Heart left ventricle (tissue), 16 donors: ENCODE measurements around the gene PPARG. TPM values are rescaled to one million over a fixed set of nuclear protein-coding genes. Genes with fewer than 3 reads are reported as not detected.

Source experiments
- ATAC-seq, 4 donors: fragments of 200-7000 bp; cut with Tn5 transposase; one replicate each; pipeline ENCODE4 v1.9.1; 2020 to 2022; ENCODE audit warnings: moderate library complexity in 4 of 4, mild to moderate bottlenecking in 3 of 4, moderate number of reproducible peaks in 1 of 4
- DNase-seq, 5 donors: peaks; one replicate each; pipeline ENCODE4 v3.0.0-alpha.2; 2020
- H3K27ac ChIP-seq, 12 donors: fragments of 200-600 bp; sonication (generic) in 4 of 12; one replicate each; pipeline versions ENCODE4 v1.5.0 to v1.8.0; 2016 to 2022; ENCODE audit warnings: mild to moderate bottlenecking in 2 of 12
- H3K27me3 ChIP-seq, 9 donors: fragments of 200-600 bp; sonication (generic) in 2 of 9; one replicate each; pipeline versions ENCODE4 v1.5.1 to v1.8.0; 2016 to 2022; ENCODE audit warnings: mild to moderate bottlenecking in 3 of 9
- H3K36me3 ChIP-seq, 9 donors: fragments of 200-600 bp; sonication (generic) in 2 of 9; one replicate each; pipeline versions ENCODE4 v1.5.0 to v1.8.0; 2018 to 2022; ENCODE audit warnings: mild to moderate bottlenecking in 2 of 9
- H3K4me1 ChIP-seq, 12 donors: fragments of 200-600 bp; sonication (generic) in 4 of 12; one replicate each; pipeline versions ENCODE4 v1.5.0 to v1.8.0; 2016 to 2022; ENCODE audit warnings: mild to moderate bottlenecking in 3 of 12
- H3K4me3 ChIP-seq, 12 donors: fragments of 200-600 bp; sonication (generic) in 4 of 12; one replicate each; pipeline versions ENCODE4 v1.5.0 to v1.8.0; 2017 to 2022; ENCODE audit warnings: mild to moderate bottlenecking in 9 of 12, moderate library complexity in 4 of 12
- H3K9me3 ChIP-seq, 12 donors: fragments of 200-600 bp; sonication (generic) in 4 of 12; one replicate each; pipeline versions ENCODE4 v1.5.0 to v1.8.0; 2016 to 2022; ENCODE audit warnings: mild to moderate bottlenecking in 1 of 12
- POLR2A ChIP-seq, 2 donors: fragments of 450-650 bp; IDR thresholded peaks; one replicate each; pipeline ENCODE4 v1.6.1; 2017; ENCODE audit warnings: antibody characterized with exemption in 2 of 2, mild to moderate bottlenecking in 2 of 2, moderate library complexity in 2 of 2
- WGBS, 4 donors: extraction: QIAGEN DNeasy Blood & Tissue Kit in 2 of 4; methylation state at CpG; one replicate each; pipeline versions ENCODE4 v1.1.5 to v1.1.7; 2013 to 2018; 5-methylcytosine and 5-hydroxymethylcytosine counted together
- intact Hi-C, 10 donors: fragments of 100-400 bp; cut with DNase I; formaldehyde crosslinking; loops; one replicate each; pipeline versions ENCODE4 v1.11.1 to v1.14.2; 2022
- polyA plus RNA-seq, 2 donors: library from polyadenylated mRNA; stranded (reverse); fragments of 200-250 nt; gene quantifications; one replicate each; pipeline ENCODE4 v1.2.3, GENCODE V29; 2013
- total RNA-seq, 9 donors: library from RNA; depleted of rRNA in 2 of 9; stranded (reverse); fragments of >200 nt in 2 of 9; fragmentation: NEBNext Ultra II Directional in 3 of 9; extraction: Animal tissue kit (Norgen Biotek cat#: 25700) in 3 of 9; gene quantifications; one replicate each; pipeline versions ENCODE4 v1.1.0 to v1.2.4, GENCODE V29; 2016 to 2023
- TF ChIP-seq, protein P1 (sequence below), 12 donors: fragments of 200-600 bp; sonication (generic) in 4 of 12; IDR thresholded peaks; one replicate each; pipeline versions ENCODE4 v1.5.0 to v1.8.0; 2018 to 2022; ENCODE audit warnings: antibody characterized with exemption in 12 of 12, mild to moderate bottlenecking in 5 of 12
- donor health status: ischemic (EF 13 %, LVEDD 7.1; RV severe dilation, severe dysfunction).
- donor health status: healthy with polysubstance abuse.
- donor health status: DM: no; HTN: yes; CAD: no.
- donor health status: DM: no; HTN: no; CAD: no.
- donor health status: ischemic (EF 25% LVEDD 6.9; RV normal size, moderate dysfunction).
- donor health status: ischemic (EF 25% LVEDD 5.7; RV mildly dilated, moderate dysfunction).
- donor health status: healthy.
- donor health status: DM: yes; HTN: yes; CAD: no.
- donor health status: ischemic (EF 35%, LVEDD 5.7; RV mildly dilated, moderate dysfunction).
- donor health status: nonischemic (EF 11% LVEDD 7.7; RV severe dilation, severe dysfunction).
- donor health status: DM: yes; HTN: yes; CAD: no.
- donor health status: PGD.
- donor health status: ischemic (EF 29% LVEDD 5.4; RV normal size, mild dysfunction).
- donor health status: nonischemic (EF 23%, LVEDD 6.1; RV moderate dilation, normal function).

The PPARG gene
- total and polyA plus RNA-seq, 11 donors: 8.9 to 30.3 (median 20.0) TPM

DNA sequence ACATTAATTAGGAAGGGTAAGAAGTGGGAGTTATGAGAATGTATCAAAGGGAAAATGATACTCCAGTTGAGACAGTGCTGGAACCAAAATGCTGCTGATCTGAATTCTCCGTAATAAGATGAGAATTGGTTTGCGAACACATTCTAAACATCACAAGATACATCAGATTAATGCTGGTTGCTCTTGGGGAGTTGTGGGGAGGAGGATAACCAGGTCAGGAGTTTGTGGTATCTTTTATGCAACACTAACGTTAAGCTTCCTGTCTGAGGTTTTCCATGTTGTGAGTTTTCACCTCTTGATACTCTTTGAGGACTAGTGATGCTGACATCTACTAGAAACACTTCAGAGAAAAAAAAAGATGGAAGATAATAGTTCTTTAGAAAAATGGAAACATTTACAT lies 47.2 kb downstream of the PPARG start:
- H3K4me1 ChIP-seq: peaks cover 0 to 4% (median 0%) of the 10 kb centered on the region in 12 donors
- 75 to 84% (median 82%) methylated on average over 3 of the region's 3 CpGs for WGBS, 4 donors
- TF ChIP-seq, protein P1, sequence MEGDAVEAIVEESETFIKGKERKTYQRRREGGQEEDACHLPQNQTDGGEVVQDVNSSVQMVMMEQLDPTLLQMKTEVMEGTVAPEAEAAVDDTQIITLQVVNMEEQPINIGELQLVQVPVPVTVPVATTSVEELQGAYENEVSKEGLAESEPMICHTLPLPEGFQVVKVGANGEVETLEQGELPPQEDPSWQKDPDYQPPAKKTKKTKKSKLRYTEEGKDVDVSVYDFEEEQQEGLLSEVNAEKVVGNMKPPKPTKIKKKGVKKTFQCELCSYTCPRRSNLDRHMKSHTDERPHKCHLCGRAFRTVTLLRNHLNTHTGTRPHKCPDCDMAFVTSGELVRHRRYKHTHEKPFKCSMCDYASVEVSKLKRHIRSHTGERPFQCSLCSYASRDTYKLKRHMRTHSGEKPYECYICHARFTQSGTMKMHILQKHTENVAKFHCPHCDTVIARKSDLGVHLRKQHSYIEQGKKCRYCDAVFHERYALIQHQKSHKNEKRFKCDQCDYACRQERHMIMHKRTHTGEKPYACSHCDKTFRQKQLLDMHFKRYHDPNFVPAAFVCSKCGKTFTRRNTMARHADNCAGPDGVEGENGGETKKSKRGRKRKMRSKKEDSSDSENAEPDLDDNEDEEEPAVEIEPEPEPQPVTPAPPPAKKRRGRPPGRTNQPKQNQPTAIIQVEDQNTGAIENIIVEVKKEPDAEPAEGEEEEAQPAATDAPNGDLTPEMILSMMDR (IDR thresholded peaks at IDR 0.05): no peak
- TF ChIP-seq POLR2A (IDR thresholded peaks at IDR 0.05): no peak
- no peak overlapping the region for H3K27ac ChIP-seq
- DNase-seq (no peak), ATAC-seq (no peak)
- H3K9me3 ChIP-seq: no peaks in the 10 kb centered on the region
- H3K4me3 ChIP-seq: no peak overlapping the region
- H3K36me3 ChIP-seq: no peaks in the 10 kb centered on the region
- no peaks in the 10 kb centered on the region for H3K27me3 ChIP-seq
- intact Hi-C loops: no loop called here

DNA sequence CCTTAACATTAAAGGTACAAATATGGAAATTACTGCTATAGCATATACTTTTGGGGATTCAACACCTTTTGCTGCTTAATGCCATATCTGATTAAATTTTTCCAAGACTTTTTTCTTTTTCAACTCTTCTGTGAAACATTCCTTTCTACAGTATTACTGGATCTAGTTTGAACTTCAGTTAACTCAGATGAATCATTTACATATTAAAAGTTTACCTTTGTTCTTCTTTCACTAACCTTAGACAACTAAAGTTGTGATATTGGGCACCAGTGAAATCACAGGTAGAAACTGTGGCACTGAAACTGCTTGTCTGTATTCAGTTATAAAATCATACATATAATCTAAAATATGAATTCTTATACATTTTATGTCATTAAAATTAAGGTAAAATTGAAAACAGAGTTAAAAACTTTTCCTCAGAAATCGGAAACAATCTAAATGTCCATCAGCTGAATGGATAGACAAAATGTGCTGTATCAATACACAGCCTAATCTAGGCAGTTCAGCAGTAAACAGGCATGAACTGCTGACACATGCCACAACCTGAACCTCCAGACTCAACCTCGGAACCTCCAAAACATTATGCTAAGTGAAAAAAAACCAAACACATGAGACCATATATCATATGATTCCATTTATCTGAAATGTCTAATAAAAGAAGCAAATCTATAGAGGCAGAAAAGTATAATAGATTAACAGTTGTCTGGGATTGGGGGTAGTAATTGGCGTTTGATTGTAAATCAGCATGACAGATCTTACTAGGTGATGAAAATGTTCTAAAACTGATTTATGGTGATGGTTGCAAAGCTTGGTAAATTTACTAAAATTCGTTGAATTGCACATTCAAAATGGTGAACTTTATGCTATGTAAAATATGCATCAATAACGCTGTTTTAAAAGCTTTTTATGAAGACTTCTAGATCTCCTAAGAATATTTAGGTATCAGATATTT lies 50.0 kb downstream of the PPARG start:
- no peaks in the 10 kb centered on the region for H3K9me3 ChIP-seq
- H3K27me3 ChIP-seq: no peaks in the 10 kb centered on the region
- 91 to 95% (median 93%) methylated on average over 5 of the region's 5 CpGs for WGBS, 4 donors
- ATAC-seq: no peak
- peaks cover 0 to 4% (median 0%) of the 10 kb centered on the region in 12 donors for H3K4me1 ChIP-seq
- no peaks in the 10 kb centered on the region for H3K36me3 ChIP-seq
- TF ChIP-seq POLR2A (IDR thresholded peaks at IDR 0.05): no peak
- TF ChIP-seq, protein P1 (IDR thresholded peaks at IDR 0.05): no peak
- no peak overlapping the region for H3K27ac ChIP-seq
- DNase-seq: no peak
- intact Hi-C loops: no loop called here
- H3K4me3 ChIP-seq: no peak overlapping the region

DNA sequence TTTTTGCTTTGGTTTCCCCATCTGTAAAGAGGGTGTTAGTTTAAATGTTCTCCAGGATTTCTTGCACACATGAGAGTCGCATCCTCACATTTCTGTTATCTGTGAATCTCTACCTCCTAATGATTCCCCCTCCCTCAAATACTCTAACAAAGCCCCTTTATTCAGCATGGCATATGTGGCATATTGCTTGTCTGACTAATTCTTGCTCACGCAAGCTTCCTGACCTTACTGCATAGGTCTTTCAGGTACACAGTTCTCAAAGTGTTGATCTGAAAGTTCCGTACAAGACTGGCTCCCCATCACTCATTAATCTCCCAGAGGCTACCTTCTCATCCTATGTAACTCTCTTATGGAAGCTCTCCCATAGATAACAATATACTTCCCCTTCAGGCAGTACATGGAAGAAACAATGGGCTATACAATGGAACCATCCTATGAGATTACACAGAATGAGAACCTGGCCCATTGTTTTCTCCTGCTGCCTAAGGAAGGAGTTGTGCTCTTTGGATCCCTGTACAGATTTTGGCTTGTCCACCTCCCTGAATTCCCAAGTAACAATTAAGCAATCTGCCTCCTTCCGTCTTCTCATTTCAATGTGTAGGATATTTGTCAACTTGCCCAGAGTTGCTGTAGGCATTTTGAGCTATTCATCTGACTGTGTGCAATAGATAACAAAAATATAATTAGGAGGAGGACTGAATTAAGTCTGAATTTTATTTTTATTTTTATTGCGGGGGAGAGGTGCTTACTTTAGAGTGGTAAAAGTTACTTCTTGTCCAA lies 51.0 kb downstream of the PPARG start:
- 80 to 89% (median 85%) methylated on average over 5 of the region's 5 CpGs for WGBS, 4 donors
- H3K36me3 ChIP-seq: no peaks in the 10 kb centered on the region
- H3K27me3 ChIP-seq: no peaks in the 10 kb centered on the region
- H3K4me1 ChIP-seq: peaks cover 0 to 4% (median 0%) of the 10 kb centered on the region in 12 donors
- TF ChIP-seq, protein P1 (IDR thresholded peaks at IDR 0.05): no peak
- TF ChIP-seq POLR2A (IDR thresholded peaks at IDR 0.05): no peak
- no peak for ATAC-seq
- no peaks in the 10 kb centered on the region for H3K9me3 ChIP-seq
- H3K27ac ChIP-seq: no peak overlapping the region
- no peak for DNase-seq
- no peak overlapping the region for H3K4me3 ChIP-seq
- intact Hi-C loops: no loop called here

DNA sequence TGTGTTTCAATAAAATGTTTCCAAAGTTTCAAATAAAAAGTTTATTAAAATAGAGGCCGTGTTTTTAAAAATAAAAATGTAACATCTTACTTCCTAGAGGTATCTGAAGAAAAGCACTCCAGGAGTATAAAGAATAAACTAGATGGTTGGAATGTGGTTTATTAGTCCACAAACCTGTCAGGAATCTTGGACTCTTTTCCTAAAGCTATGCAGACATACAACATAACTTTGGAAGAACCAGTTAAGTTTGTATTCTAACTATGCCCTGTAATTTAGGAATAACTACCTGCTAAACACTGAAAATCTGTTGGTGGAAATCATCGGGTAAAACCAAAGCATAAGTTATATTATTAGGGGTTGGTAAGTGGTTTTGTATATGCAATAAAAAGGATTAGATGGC lies 51.6 kb downstream of the PPARG start:
- H3K9me3 ChIP-seq: no peaks in the 10 kb centered on the region
- H3K27ac ChIP-seq: no peak overlapping the region
- WGBS, 4 donors: 91 to 96% (median 93%) methylated on average over 2 of the region's 2 CpGs
- peaks cover 0 to 4% (median 0%) of the 10 kb centered on the region in 12 donors for H3K4me1 ChIP-seq
- no peak for ATAC-seq
- TF ChIP-seq POLR2A (IDR thresholded peaks at IDR 0.05): no peak
- TF ChIP-seq, protein P1 (IDR thresholded peaks at IDR 0.05): no peak
- intact Hi-C loops: no loop called here
- H3K36me3 ChIP-seq: no peaks in the 10 kb centered on the region
- no peak for DNase-seq
- no peak overlapping the region for H3K4me3 ChIP-seq
- no peaks in the 10 kb centered on the region for H3K27me3 ChIP-seq
